ENCODE measurements around the gene TMEM219.

Gene TMEM219

DNA sequence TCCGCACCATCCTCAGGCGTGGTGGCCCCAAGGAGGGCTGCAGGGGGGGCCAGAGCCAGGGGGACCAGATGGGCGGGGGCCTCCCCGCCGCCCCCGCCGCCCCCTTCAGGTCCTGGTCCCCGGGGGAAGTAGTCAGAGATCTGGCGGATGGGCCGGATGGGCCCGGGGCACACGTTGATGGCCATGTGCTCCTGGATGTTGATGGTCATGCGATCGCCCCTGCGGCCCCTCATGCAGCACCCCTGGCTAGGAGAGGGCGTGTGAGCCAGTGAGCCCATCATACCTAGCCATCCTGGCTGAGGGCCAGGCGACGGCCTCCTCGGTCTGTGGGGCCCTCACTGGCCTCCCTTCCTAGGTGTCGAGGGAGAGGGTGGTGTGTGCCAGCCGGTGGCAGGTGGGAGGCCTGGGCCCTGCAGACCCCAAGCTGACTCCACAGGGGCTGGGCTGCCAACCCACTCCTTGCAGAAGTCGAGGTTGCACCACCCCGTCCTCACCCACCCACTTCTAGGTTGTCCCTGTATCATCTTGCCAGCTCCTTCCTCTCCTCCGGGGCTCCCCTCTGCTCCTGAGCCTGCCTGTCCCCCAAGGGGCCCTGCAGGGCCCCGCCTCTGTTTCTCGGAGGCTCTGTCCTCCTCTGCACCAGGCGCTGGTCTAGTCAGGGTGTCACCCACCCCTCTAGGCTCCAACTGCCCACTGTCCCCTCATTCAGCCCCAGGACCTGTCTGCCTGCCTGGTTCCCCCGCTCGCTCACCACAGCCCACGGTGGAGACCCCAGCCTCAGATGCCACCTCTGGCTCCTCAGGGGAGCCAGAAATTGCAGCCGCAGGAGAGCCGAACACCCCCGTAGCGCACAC is 48.3 kb downstream of the TMEM219 start:
- Histone ChIP-seq H3K9ac (ENCODE audit: low read length) (no peak overlapping the region), H3K9me3 (ENCODE audit: control insufficient read depth, low read length) (no peaks in the 10 kb centered on the region), H3K36me3 (ENCODE audit: control insufficient read depth in 1 of 2, insufficient read depth in 2 of 2, low read depth in 1 of 2, low read length in 2 of 2) (peaks cover 0 to 17% of the 10 kb centered on the region in 2 experiments), H2BK120ac (ENCODE audit: low read depth, low read length) (no peak overlapping the region), H2BK15ac (ENCODE audit: low read depth, poor library complexity, severe bottlenecking) (no peak overlapping the region), H3K4me1 (ENCODE audit: control insufficient read depth, insufficient read depth, low read depth, low read length) (peaks cover 20% of the 10 kb centered on the region), H3K4me2 (ENCODE audit: low read length, poor library complexity, severe bottlenecking) (peak overlapping the region; percentile 90), H3K27me3 (ENCODE audit: control insufficient read depth in 1 of 2, insufficient read depth in 1 of 2, low read length in 2 of 2) (peaks cover 33 to 44% of the 10 kb centered on the region in 2 experiments), H3K4me3 (ENCODE audit: insufficient read depth in 1 of 2, low read depth in 1 of 2, low read length in 2 of 2) (peak overlapping the region; percentile 37 to 55), H2BK12ac (ENCODE audit: low read length in 2 of 2) (no peak overlapping the region), H3K14ac (ENCODE audit: low read length in 2 of 2) (no peak overlapping the region), H3K18ac (ENCODE audit: low read depth in 1 of 2, low read length in 2 of 2) (no peak overlapping the region), H4K8ac (ENCODE audit: low read length) (no peak overlapping the region), H3K4ac (ENCODE audit: low read depth in 1 of 2, low read length in 2 of 2) (no peak overlapping the region), H2BK5ac (ENCODE audit: low read depth, low read length, poor library complexity, severe bottlenecking) (no peak overlapping the region), H3K27ac (ENCODE audit: low read length, poor library complexity, severe bottlenecking) (no peak overlapping the region), H2AK5ac (ENCODE audit: low read length, severe bottlenecking) (no peak overlapping the region), H4K91ac (ENCODE audit: low read length) (no peak overlapping the region), H3K23ac (ENCODE audit: low read length in 2 of 2) (no peak overlapping the region), H3K79me1 (replicated peaks; ENCODE audit: low read length, poor library complexity, severe bottlenecking) (no peaks in the 10 kb centered on the region), H2AFZ (ENCODE audit: low read depth, low read length) (no peak overlapping the region)
- WGBS: 46% methylated on average over 32 of the region's 34 CpGs
- no peak for DNase-seq

GRCh38 chr16:30010844-30011713 is 49.2 kb downstream of the TMEM219 start, which contains the start of gene DOC2A:
TSS of gene DOC2A (minus strand) at chr16:30011027. CDS start at chr16:30010222, 805 bp downstream.
- H3K4me2 ChIP-seq (ENCODE audit: low read length, poor library complexity, severe bottlenecking): peak within 1 kb of the TSS; percentile 90
- H2BK15ac ChIP-seq (ENCODE audit: low read depth, poor library complexity, severe bottlenecking): no peak within 1 kb of the TSS
- H3K9ac ChIP-seq (ENCODE audit: low read length): no peak within 1 kb of the TSS
- no peaks in the 10 kb centered on the region for H3K79me1 ChIP-seq (replicated peaks; ENCODE audit: low read length, poor library complexity, severe bottlenecking)
- H4K91ac ChIP-seq (ENCODE audit: low read length): no peak within 1 kb of the TSS
- WGBS: 1% methylated on average over 59 of the region's 99 CpGs
- no peak within 1 kb of the TSS for H2AK5ac ChIP-seq (ENCODE audit: low read length, severe bottlenecking)
- no peak within 1 kb of the TSS for H3K27ac ChIP-seq (ENCODE audit: low read length, poor library complexity, severe bottlenecking)
- H3K9me3 ChIP-seq (ENCODE audit: control insufficient read depth, low read length): no peaks in the 10 kb centered on the region
- peak within 1 kb of the TSS in 1 of 2 experiments; percentile 61 for H3K18ac ChIP-seq (ENCODE audit: low read depth in 1 of 2, low read length in 2 of 2)
- H3K4me1 ChIP-seq (ENCODE audit: control insufficient read depth, insufficient read depth, low read depth, low read length): peaks cover 19% of the 10 kb centered on the region
- peak; percentile 10 for DNase-seq
- peaks cover 33 to 44% of the 10 kb centered on the region in 2 experiments for H3K27me3 ChIP-seq (ENCODE audit: control insufficient read depth in 1 of 2, insufficient read depth in 1 of 2, low read length in 2 of 2)
- no peak within 1 kb of the TSS for H2BK12ac ChIP-seq (ENCODE audit: low read length in 2 of 2)
- H3K14ac ChIP-seq (ENCODE audit: low read length in 2 of 2): no peak within 1 kb of the TSS
- peaks cover 0 to 10% of the 10 kb centered on the region in 2 experiments for H3K36me3 ChIP-seq (ENCODE audit: control insufficient read depth in 1 of 2, insufficient read depth in 2 of 2, low read depth in 1 of 2, low read length in 2 of 2)
- H2BK120ac ChIP-seq (ENCODE audit: low read depth, low read length): no peak within 1 kb of the TSS
- H3K23ac ChIP-seq (ENCODE audit: low read length in 2 of 2): peak within 1 kb of the TSS in 1 of 2 experiments; percentile 94
- no peak within 1 kb of the TSS for H3K4ac ChIP-seq (ENCODE audit: low read depth in 1 of 2, low read length in 2 of 2)
- H4K8ac ChIP-seq (ENCODE audit: low read length): no peak within 1 kb of the TSS
- no peak within 1 kb of the TSS for H2AFZ ChIP-seq (ENCODE audit: low read depth, low read length)
- H2BK5ac ChIP-seq (ENCODE audit: low read depth, low read length, poor library complexity, severe bottlenecking): no peak within 1 kb of the TSS
- H3K4me3 ChIP-seq (ENCODE audit: insufficient read depth in 1 of 2, low read depth in 1 of 2, low read length in 2 of 2): peak within 1 kb of the TSS; percentile 55

GRCh38 chr16:30011714-30012504 is 50.0 kb downstream of the TMEM219 start:
- no peak overlapping the region for H2BK12ac ChIP-seq (ENCODE audit: low read length in 2 of 2)
- no peak overlapping the region for H3K4me3 ChIP-seq (ENCODE audit: insufficient read depth in 1 of 2, low read depth in 1 of 2, low read length in 2 of 2)
- no peak overlapping the region for H2BK120ac ChIP-seq (ENCODE audit: low read depth, low read length)
- peaks cover 38 to 49% of the 10 kb centered on the region in 2 experiments for H3K27me3 ChIP-seq (ENCODE audit: control insufficient read depth in 1 of 2, insufficient read depth in 1 of 2, low read length in 2 of 2)
- no peaks in the 10 kb centered on the region for H3K79me1 ChIP-seq (replicated peaks; ENCODE audit: low read length, poor library complexity, severe bottlenecking)
- no peak overlapping the region for H3K4ac ChIP-seq (ENCODE audit: low read depth in 1 of 2, low read length in 2 of 2)
- no peaks in the 10 kb centered on the region for H3K9me3 ChIP-seq (ENCODE audit: control insufficient read depth, low read length)
- no peak overlapping the region for H3K27ac ChIP-seq (ENCODE audit: low read length, poor library complexity, severe bottlenecking)
- H2AK5ac ChIP-seq (ENCODE audit: low read length, severe bottlenecking): no peak overlapping the region
- no peak overlapping the region for H2AFZ ChIP-seq (ENCODE audit: low read depth, low read length)
- H2BK15ac ChIP-seq (ENCODE audit: low read depth, poor library complexity, severe bottlenecking): no peak overlapping the region
- no peak for DNase-seq
- no peak overlapping the region for H3K18ac ChIP-seq (ENCODE audit: low read depth in 1 of 2, low read length in 2 of 2)
- H4K8ac ChIP-seq (ENCODE audit: low read length): no peak overlapping the region
- no peak overlapping the region for H3K9ac ChIP-seq (ENCODE audit: low read length)
- H3K4me2 ChIP-seq (ENCODE audit: low read length, poor library complexity, severe bottlenecking): no peak overlapping the region
- H2BK5ac ChIP-seq (ENCODE audit: low read depth, low read length, poor library complexity, severe bottlenecking): no peak overlapping the region
- peaks cover 0 to 1% of the 10 kb centered on the region in 2 experiments for H3K36me3 ChIP-seq (ENCODE audit: control insufficient read depth in 1 of 2, insufficient read depth in 2 of 2, low read depth in 1 of 2, low read length in 2 of 2)
- H3K23ac ChIP-seq (ENCODE audit: low read length in 2 of 2): no peak overlapping the region
- H3K4me1 ChIP-seq (ENCODE audit: control insufficient read depth, insufficient read depth, low read depth, low read length): peaks cover 19% of the 10 kb centered on the region
- H3K14ac ChIP-seq (ENCODE audit: low read length in 2 of 2): no peak overlapping the region
- no peak overlapping the region for H4K91ac ChIP-seq (ENCODE audit: low read length)
- WGBS: 15% methylated on average over 31 of the region's 31 CpGs

Data from mesenchymal stem cell (in vitro differentiated cells and primary cell).